C4-2B (cell line): ENCODE data around the gene TRIM2.

Source experiments
- ZFX ChIP-seq: fragments of 450-650 bp; IDR thresholded peaks from 2 replicates; pipeline ENCODE4 v1.6.1; 2017
- TF ChIP-seq, protein P1 (sequence below): fragments of 450-650 bp; conservative IDR thresholded peaks from 2 replicates; pipeline ENCODE4 v1.5.1; 2017; ENCODE audit warnings: mild to moderate bottlenecking

DNA sequence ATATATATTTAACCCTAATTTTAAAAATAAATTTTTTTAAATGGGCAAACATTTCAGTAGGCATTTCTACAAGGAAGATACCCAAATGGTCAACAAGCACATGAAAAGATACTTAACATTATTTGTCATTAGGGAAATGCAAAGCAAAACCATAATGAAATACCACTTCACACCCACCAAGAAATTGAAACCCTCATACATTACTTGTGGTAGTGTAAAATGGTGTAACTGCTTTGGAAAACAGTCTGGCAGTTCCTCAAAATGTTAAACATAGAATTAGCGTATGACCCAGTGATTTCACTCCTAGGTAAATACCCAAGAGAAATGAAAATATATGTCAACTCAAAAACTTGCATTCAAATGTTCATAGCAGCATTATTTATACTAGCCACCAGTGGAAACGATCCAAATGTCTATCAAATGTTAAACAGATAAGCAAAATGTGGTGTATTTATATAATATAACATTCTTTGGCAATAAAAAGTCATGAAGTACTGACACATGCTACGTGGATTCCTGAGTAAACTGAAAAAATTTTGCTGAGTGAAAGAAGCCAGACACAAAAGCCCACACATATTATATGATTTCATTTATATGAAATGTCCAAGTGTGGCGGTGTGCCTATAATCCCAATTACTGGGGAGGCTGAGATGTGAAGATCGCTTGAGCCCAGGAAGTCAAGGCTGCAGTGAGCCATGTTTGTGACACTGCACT is 16.6 kb downstream of the TRIM2 start:
- TF ChIP-seq, protein P1, sequence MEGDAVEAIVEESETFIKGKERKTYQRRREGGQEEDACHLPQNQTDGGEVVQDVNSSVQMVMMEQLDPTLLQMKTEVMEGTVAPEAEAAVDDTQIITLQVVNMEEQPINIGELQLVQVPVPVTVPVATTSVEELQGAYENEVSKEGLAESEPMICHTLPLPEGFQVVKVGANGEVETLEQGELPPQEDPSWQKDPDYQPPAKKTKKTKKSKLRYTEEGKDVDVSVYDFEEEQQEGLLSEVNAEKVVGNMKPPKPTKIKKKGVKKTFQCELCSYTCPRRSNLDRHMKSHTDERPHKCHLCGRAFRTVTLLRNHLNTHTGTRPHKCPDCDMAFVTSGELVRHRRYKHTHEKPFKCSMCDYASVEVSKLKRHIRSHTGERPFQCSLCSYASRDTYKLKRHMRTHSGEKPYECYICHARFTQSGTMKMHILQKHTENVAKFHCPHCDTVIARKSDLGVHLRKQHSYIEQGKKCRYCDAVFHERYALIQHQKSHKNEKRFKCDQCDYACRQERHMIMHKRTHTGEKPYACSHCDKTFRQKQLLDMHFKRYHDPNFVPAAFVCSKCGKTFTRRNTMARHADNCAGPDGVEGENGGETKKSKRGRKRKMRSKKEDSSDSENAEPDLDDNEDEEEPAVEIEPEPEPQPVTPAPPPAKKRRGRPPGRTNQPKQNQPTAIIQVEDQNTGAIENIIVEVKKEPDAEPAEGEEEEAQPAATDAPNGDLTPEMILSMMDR: no peak
- TF ChIP-seq ZFX: no peak
